Stimulated activated CD8-positive, alpha-beta memory T cell treated with anti-CD3 and anti-CD28 coated beads, Interleukin-15, amount 100 ng/mL, for 1 hour (primary cell): ENCODE data around the gene FKBP14.
"Not testable (repeated sequence)": the region's sequence is repeated elsewhere in the genome, so short reads cannot be mapped to it uniquely, and the experiment has no call there.

Experiments used
- DNase-seq: peaks from one replicate; pipeline ENCODE4 v3.0.0-alpha.2; 2020; ENCODE audit warnings: low read depth

FKBP14 gene

GRCh38 chr7:29989257-29989995 is 37.1 kb downstream of the FKBP14 start, which contains the start of gene SCRN1:
Gene SCRN1 (minus strand): TSS chr7:29989801. CDS start chr7:29969067, 20,734 bp downstream.
- DNase-seq, result no peak

DNA sequence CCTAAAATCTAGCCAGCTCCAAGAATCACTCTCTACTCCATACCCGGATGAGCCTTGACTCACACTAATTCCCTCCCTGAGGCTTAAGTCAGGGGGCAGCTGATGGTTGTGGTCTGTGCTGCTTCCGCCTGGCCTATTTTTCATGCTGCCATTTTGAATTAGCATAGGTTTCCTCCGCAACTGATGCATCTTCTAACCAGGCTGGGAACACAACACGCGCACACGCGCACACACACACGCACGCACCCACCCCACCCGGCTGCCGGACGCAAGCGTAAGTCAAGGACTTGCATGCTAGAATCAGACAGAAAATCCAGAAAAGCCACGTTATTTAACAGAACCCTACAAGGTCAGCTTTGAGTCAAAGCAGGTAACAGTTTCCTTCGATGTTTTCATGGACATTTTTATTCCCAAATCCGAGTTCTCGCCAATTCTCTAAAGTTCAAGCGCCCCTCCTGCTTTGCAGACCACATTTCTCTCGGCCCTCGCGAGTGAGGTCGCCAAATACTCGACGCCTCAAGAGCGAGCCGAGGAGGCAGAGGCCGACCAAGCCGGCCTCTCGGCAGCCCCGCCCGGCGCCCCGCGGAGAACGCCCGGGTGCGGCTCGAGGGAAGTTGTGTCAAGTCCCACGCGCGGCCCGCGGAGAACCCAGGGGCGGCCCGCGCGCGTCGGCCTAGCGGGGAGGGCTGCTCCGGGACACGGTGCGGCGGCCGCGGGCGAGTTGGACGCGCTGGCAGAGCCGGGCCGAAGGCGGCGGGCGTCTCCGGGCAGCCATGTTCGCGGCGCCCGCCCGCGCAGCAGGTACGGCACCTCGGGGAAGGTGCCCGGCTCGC is 37.9 kb downstream of the FKBP14 start:
- DNase-seq, result no peak

GRCh38 chr7:29987811-29988317 is 38.6 kb downstream of the FKBP14 start:
- no peak for DNase-seq

DNA sequence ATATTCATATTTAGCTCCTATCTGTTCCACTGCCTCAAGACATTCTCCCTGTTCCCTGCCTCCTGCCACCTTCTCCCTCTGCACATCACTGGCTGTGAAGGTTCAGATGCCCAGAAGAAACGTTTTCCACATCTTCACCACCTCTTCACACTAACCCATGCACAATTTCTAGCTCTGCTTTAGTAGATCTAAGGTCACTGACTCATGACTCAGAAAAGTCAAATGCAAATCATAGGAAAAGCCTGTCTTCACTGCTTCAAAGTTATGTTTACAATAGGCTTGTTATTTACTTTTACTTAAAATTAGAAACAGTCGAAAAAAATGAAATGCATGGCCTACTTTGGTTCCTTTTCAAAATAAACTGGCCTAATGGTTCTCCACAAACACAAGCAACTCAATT is 39.4 kb downstream of the FKBP14 start:
- no peak for DNase-seq

DNA sequence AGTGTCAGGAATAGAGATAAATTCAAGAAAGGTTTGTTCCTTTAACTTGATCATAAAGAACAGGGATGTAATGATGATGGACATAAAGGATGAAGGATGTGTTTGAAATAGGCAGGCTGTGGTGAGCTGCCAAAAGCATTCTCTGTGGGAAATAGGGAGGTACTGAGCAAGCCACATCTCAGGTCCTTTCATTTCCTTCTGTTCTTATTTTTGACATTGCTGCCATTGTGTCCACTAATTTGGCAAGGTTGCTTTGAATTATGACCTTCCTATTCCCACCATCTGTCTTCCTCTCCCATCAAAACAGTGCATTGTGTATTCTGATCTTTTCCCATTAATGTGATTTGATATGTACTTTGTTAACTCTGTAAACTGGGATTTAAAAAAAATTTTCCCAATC is 46.4 kb downstream of the FKBP14 start:
- no peak for DNase-seq

DNA sequence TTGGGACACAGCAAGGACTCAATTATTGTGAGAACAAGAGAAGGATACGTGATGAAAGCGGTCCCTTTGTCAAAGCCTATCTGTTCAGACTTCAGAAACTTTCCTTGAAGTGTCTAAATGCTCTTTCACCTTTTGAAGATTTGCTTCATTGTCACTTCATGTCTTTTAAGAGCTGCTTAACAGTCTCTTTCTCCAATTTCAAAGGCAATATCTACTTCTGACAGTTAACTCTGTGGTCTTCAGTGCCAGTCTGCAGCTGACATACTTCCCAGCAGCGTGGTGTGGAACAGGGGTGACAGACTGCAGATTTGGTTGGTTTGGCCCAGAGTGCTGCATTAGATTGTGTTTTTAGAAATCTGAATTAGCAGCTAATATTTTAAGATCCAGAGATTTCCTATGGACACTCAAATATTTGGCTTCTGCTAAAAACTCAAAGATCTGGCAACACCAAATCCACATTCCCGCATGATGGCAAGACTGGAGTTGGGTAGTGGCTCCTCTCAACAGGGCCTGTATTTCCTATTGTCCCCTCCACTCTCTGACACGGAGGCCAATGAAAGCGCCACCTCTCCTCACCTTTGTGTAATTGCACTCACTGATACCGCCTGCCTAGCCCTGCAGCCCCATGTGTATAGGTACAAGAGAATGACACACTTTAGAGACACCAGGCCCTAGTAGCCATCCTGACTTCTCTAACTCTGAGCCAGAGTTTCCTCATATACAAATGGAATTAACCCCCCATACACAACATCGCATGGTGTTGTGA is 48.4 kb downstream of the FKBP14 start:
- DNase-seq, result no peak

GRCh38 chr7:29976673-29977415 is 49.7 kb downstream of the FKBP14 start:
- DNase-seq, result no peak

- DNase-seq, result no peak
These were observed 50.2 kb downstream of the FKBP14 start for GRCh38 chr7:29976266-29976665.

DNA sequence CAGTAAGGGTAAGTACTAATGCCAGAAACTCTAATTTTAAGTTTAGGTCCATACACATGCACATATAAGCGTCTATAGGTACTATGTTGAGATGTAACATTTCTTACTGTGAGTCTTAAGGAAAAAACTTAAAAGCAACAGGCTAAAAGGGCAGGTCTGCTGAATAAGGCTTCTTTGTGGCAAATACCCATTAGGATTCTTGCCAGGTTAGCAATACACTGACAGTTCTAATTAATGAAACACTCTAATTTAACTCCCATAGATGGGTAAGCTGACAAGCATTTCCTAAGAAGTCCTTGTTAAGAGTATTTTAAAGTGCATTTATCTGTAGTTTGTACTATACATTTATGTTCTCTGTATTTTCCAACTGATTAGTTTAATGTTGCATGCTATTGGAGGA is 50.9 kb downstream of the FKBP14 start:
- DNase-seq, result no peak

DNA sequence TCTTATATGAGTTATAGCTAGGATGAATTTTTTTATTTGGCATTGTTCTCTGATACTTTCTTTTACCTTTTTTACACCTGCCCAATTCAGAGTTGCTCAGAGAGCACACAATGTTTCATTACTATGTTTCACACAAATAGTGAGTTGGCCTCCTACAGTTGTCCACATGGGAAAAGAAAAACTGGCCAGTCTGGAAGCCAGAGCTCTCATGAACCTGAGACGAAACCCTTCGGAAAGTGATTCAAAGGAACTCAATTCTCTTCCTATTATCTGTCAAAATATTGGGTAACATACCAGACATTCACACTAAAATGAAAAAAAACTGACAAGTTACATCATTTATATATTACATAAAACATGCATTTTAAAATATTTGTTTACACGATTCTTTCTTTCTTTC is 52.2 kb downstream of the FKBP14 start:
- no peak for DNase-seq

DNA sequence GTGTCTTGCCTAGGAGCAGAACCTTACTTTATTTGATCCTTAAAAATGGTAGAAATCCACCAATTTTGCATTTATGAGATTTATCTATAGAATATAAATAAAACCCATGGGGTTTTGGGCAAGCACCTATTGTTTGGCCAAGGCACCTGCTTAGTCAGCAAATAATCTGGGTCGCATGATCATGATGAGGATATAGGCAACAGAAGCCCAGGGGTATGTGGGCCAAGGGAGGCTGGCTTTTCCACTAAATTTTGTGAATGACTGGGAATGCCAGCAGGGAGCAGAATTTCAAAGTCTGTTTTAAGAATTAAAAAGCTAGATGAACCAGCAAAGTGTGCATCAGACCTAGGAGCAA is 54.2 kb downstream of the FKBP14 start:
- no peak for DNase-seq

- DNase-seq, result no peak
These were observed 54.8 kb downstream of the FKBP14 start for GRCh38 chr7:29971566-29972314.

GRCh38 chr7:29970158-29970557 is 56.3 kb downstream of the FKBP14 start:
- no peak for DNase-seq

- no peak for DNase-seq
These were observed 56.8 kb downstream of the FKBP14 start for GRCh38 chr7:29969738-29970137.

DNA sequence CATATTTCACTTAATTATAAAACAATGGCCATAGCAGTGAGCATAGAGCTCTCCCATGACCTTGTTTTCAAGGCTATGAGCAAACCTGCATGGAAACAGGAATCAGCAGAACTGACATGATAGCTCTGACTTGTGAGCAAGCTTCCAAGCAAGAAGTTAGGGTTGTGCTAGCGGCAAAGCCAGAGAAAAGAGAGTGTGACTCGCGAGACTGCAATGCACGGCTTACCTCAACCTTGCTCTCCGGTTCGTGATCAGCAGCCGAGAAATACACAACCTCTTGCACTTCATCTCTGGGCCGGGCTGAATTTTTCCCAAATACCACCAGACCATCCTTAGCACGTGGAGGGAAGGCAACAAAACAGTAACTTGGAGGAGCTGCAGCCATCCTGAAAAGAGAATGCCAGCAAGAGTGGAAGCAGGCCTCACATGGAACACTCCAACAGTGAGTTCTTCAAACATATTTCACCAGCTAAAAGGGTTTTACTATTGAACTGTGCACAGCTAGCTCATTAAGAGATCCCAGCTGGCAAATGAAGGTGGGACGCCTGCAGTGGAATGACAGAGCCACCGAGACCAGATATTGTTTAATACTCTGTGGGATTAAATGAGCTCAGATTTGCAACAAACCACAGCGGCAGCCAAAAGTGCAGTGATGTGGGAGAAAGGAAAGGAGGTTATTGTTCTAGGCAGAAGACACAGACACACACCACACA is 57.7 kb downstream of the FKBP14 start:
- DNase-seq, result no peak

- DNase-seq, result no peak
These were observed 61.5 kb downstream of the FKBP14 start for GRCh38 chr7:29965030-29965429.

DNA sequence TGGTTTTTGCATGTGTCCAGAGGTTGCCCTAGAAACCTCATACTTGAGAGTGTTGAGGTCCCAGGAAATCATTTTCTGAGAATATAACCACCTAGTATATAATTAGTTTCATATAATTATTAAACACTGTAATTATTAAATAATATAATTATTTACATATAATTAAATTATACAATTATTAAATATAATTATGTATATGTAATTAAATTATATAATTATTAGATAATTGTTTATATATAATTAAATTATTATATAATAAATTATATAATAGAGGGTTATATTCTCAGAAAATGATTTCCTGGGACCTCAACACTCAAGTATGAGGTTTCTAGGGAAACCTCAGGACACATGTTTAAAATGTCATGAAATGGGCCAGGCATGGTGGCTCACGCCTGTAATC is 64.5 kb downstream of the FKBP14 start:
- no peak for DNase-seq

DNA sequence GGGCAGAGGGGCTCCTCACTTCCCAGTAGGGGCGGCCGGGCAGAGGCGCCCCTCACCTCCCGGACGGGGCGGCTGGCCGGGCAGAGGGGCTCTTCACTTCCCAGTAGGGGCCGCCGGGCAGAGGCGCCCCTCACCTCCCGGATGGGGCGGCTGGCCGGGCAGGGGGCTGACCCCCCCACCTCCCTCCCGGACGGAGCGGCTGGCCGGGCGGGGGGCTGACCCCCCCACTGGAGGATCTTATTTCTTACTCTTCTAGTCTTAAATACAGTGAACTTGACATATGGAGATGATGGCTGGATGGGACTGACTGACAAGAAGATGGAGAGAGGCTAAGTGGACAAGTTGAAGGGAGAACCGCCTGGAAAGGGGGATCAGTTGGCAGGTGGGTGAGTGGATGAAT is 64.9 kb downstream of the FKBP14 start:
- DNase-seq, result not testable (repeated sequence)
